Fibroblast of villous mesenchyme (primary cell): ENCODE data around the gene RPS6KB2. TPM values are rescaled to one million over a fixed set of nuclear protein-coding genes. Genes with fewer than 3 reads are reported as not detected.
"Not testable (repeated sequence)": the region's sequence is repeated elsewhere in the genome, so short reads cannot be mapped to it uniquely, and the experiment has no call there.

Experiments used
- DNase-seq: peaks from one replicate; pipeline ENCODE4 v3.0.0-alpha.2; 2010; ENCODE audit warnings: low read depth
- H3K4me3 ChIP-seq: 2 replicates; pipeline ENCODE4 v1.5.1; 2011; ENCODE audit warnings: low read depth, mild to moderate bottlenecking, low read length
- total RNA-seq: library from RNA; depleted of rRNA; stranded (reverse); fragments of >200 nt; gene quantifications from 2 replicates; pipeline ENCODE4 v1.2.3, GENCODE V29; 2012
- TF ChIP-seq, protein P1 (sequence below): IDR thresholded peaks from 2 replicates; pipeline ENCODE4 v1.5.1; 2012; ENCODE audit warnings: low read depth, mild to moderate bottlenecking, low read length; ENCODE audit not compliant: insufficient read depth

The RPS6KB2 gene
- total RNA-seq, 1 donor: 42.3 TPM

DNA sequence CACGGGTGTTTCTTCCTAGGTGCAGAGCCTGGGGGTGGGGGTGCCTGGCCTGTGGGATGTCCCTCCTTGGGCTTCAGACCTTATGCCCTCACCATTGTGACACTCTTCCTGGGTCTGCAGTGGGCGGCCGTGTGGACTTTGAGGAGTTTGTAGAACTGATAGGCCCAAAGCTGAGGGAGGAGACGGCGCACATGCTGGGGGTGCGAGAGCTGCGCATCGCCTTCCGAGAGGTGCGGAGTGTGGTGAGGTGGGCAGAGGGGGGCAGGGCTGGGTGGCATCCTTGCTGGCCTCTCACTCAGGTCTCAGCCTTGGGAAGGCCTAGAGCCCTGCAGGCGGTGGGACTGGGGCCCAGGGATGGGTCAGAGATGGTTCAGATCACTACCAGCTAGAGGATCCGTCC, 29.2 kb downstream of the RPS6KB2 start:
- no peak for DNase-seq
- TF ChIP-seq, protein P1, sequence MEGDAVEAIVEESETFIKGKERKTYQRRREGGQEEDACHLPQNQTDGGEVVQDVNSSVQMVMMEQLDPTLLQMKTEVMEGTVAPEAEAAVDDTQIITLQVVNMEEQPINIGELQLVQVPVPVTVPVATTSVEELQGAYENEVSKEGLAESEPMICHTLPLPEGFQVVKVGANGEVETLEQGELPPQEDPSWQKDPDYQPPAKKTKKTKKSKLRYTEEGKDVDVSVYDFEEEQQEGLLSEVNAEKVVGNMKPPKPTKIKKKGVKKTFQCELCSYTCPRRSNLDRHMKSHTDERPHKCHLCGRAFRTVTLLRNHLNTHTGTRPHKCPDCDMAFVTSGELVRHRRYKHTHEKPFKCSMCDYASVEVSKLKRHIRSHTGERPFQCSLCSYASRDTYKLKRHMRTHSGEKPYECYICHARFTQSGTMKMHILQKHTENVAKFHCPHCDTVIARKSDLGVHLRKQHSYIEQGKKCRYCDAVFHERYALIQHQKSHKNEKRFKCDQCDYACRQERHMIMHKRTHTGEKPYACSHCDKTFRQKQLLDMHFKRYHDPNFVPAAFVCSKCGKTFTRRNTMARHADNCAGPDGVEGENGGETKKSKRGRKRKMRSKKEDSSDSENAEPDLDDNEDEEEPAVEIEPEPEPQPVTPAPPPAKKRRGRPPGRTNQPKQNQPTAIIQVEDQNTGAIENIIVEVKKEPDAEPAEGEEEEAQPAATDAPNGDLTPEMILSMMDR: no peak
- H3K4me3 ChIP-seq: no peak overlapping the region

- no peak overlapping the region for H3K4me3 ChIP-seq
- TF ChIP-seq, protein P1: no peak
- DNase-seq: no peak
Measured at GRCh38 chr11:67458266-67458665, 30.0 kb downstream of the RPS6KB2 start.

- TF ChIP-seq, protein P1: no peak
- no peak for DNase-seq
- H3K4me3 ChIP-seq: no peak overlapping the region
Measured at GRCh38 chr11:67463186-67463585, 34.9 kb downstream of the RPS6KB2 start.

DNA sequence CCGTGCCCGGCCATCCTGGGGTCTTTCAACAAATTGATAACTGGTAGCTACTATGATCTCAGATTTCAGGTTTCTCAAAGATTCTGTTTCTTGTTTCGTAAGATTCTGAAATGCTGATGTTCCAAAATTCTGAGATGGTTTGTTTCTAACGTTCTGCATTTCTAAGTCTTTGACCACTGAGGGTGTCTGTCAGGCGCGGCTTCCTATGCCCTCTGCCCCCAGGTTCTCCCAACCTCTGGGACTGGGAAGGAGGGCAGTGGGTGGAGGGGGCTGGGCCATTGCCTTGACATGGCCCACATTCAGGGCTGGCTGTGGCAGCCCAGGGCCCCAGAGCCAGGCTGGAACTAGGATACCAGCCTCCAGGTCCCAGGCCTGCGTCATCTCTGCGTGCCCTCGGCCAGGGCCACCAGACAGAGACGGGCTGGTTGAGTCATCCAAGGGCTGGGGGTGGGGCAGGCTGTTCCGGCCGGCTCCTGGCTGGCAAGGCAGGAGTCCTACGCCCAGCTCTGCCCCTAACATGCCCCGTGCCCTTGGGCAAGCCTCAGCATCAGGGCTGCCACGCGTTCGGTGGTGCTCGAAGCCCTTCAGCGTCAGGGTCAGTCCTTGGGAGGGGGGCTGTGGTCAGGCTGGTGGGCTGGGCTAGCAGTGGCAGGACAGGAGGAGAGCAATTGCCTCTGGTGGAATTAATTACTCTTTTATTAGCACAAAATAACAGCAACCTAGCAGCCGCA, 35.6 kb downstream of the RPS6KB2 start:
- peak overlapping the region; percentile 50 for H3K4me3 ChIP-seq
- peak; percentile 35 for DNase-seq
- TF ChIP-seq, protein P1: no peak

DNA sequence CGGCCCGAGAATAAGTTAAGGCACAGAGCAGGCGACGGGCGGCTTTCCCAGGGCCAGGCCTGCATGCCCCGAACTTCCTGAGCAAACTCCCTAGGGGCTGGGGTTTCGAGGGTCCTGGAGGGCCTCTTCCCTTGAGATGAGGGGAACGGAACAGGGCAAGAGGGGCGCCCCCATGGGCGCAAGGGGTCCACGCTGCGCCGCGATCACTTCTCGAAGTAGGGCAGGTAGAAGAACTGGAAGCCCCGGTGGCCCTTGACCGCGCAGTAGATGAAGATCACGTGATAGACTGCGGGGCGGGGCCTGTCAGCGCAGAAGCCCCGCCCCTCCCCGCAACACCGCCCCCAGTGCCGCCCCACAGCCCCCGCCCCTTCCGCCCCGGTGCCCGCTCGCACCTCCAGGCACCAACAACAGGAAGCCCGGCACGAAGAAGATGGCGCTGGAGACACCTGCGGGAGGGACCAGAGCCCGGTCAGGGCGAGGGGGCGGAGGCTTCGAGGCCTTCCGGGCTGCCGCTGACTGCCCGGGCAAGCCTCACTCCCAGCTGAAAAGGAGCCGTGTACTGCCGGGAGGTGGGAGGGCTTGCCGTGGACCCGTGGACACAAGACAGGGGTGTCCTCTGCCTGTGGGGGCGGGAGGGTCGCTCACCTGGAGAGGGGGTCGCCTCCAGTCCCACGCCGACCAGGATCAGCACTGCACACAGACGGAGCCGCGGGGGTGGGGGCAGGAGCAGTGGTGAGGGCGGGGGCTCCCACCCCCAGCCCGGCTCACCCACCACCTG, 36.3 kb downstream of the RPS6KB2 start:
- peak; percentile 61 for DNase-seq
- peak overlapping the region; percentile 65 for H3K4me3 ChIP-seq
- TF ChIP-seq, protein P1: no peak

GRCh38 chr11:67465189-67465510, 36.9 kb downstream of the RPS6KB2 start:
- peak overlapping the region; percentile 65 for H3K4me3 ChIP-seq
- TF ChIP-seq, protein P1: no peak
- no peak for DNase-seq

DNA sequence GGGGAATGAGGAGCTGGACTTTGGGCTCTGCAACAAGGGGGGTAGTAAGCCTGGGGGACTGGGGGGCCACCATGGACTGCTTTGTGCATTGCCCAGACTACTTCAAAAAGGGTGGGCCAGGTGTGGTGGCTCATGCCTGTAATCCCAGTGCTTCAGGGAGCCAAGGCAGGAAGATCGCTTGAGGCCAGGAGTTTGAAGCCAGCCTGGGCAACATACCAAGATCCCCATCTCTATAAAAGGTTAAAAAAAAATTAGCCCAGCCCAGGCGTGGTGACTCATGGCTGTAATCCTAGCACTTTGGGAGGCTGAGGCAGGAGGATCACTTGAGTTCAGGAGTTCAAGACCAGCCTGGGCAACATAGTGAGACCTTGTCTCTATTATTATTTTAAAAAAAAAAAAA, 37.2 kb downstream of the RPS6KB2 start:
- not testable (repeated sequence) for DNase-seq

More for the DNA sequence above, 37.2 kb downstream of the RPS6KB2 start:
- H3K4me3 ChIP-seq: not testable (repeated sequence)
